HepG2 (cell line): Measurements from ENCODE around the gene SOX12. TPM values are rescaled to one million over a fixed set of nuclear protein-coding genes. Genes with fewer than 3 reads are reported as not detected.

Experiments
- BORCS8-MEF2B ChIP-seq: sonication (generic); formaldehyde crosslinking; IDR thresholded peaks from 2 replicates; pipeline ENCODE4 v1.8.0; 2022; ENCODE audit warnings: mild to moderate bottlenecking, missing genetic modification reagents
- CREBL2 ChIP-seq: sonication (generic); formaldehyde crosslinking; IDR thresholded peaks from 2 replicates; pipeline ENCODE4 v1.8.1; 2023; ENCODE audit warnings: missing genetic modification reagents, mild to moderate bottlenecking, borderline replicate concordance
- FOXO1 ChIP-seq: sonication (generic); formaldehyde crosslinking; IDR thresholded peaks from 2 replicates; pipeline ENCODE4 v1.4.0; 2020; ENCODE audit warnings: missing genetic modification reagents
- KLF11 ChIP-seq: IDR thresholded peaks from 2 replicates; pipeline ENCODE4 v1.6.1; 2016; ENCODE audit warnings: missing compliant biosample characterization
- KLF6 ChIP-seq: IDR thresholded peaks from 2 replicates; pipeline ENCODE4 v1.8.0; 2016; ENCODE audit warnings: missing biosample characterization, missing genetic modification reagents
- MEIS2 ChIP-seq: sonication (generic); formaldehyde crosslinking; IDR thresholded peaks from 2 replicates; pipeline ENCODE4 v1.9.0; 2021; ENCODE audit warnings: mild to moderate bottlenecking, missing genetic modification reagents
- POGZ ChIP-seq: sonication (generic); formaldehyde crosslinking; IDR thresholded peaks from 2 replicates; pipeline ENCODE4 v1.4.0; 2020; ENCODE audit warnings: mild to moderate bottlenecking, missing genetic modification reagents
- ZBTB20 ChIP-seq: sonication (generic); formaldehyde crosslinking; IDR thresholded peaks from 2 replicates; pipeline ENCODE4 v1.8.1; 2023; ENCODE audit warnings: missing genetic modification reagents, low read depth, mild to moderate bottlenecking, borderline replicate concordance
- ZNF17 ChIP-seq: sonication (generic); formaldehyde crosslinking; IDR thresholded peaks from 2 replicates; pipeline ENCODE4 v1.5.0; 2020; ENCODE audit warnings: mild to moderate bottlenecking, missing genetic modification reagents
- ZNF234 ChIP-seq: sonication (generic); formaldehyde crosslinking; conservative IDR thresholded peaks from 2 replicates; pipeline ENCODE4 v1.5.1; 2020; ENCODE audit warnings: mild to moderate bottlenecking, missing genetic modification reagents
- ZNF251 ChIP-seq: sonication (generic); formaldehyde crosslinking; IDR thresholded peaks from 2 replicates; pipeline ENCODE4 v1.9.0; 2021; ENCODE audit warnings: mild to moderate bottlenecking, missing genetic modification reagents
- ZNF335 ChIP-seq: sonication (generic); formaldehyde crosslinking; IDR thresholded peaks from 2 replicates; pipeline ENCODE4 v1.4.0; 2020; ENCODE audit warnings: missing genetic modification reagents
- ZNF382 ChIP-seq: sonication (generic); formaldehyde crosslinking; IDR thresholded peaks from 2 replicates; pipeline ENCODE4 v1.5.0; 2020; ENCODE audit warnings: missing genetic modification reagents, mild to moderate bottlenecking, borderline replicate concordance
- ZNF407 ChIP-seq: sonication (generic); formaldehyde crosslinking; IDR thresholded peaks from one replicate; pipeline ENCODE4 v1.5.1; 2020; ENCODE audit warnings: mild to moderate bottlenecking, missing genetic modification reagents; ENCODE audit errors: not compliant biosample characterization
- ZNF547 ChIP-seq: sonication (generic); formaldehyde crosslinking; IDR thresholded peaks from 2 replicates; pipeline ENCODE4 v1.5.1; 2020; ENCODE audit warnings: mild to moderate bottlenecking, missing genetic modification reagents
- ZNF562 ChIP-seq: sonication (generic); formaldehyde crosslinking; IDR thresholded peaks from 2 replicates; pipeline ENCODE4 v1.8.0; 2022; ENCODE audit warnings: missing genetic modification reagents, borderline replicate concordance
- ZNF713 ChIP-seq: sonication (generic); formaldehyde crosslinking; IDR thresholded peaks from 2 replicates; pipeline ENCODE4 v1.4.0; 2020; ENCODE audit warnings: mild to moderate bottlenecking, missing genetic modification reagents
- ZNF766 ChIP-seq: sonication (generic); formaldehyde crosslinking; IDR thresholded peaks from 2 replicates; pipeline ENCODE4 v1.5.0; 2020; ENCODE audit warnings: missing genetic modification reagents, borderline replicate concordance
- polyA plus RNA-seq, 8 experiments: library from polyadenylated mRNA; depleted of rRNA in 3 of 8; stranded (reverse) in 7 of 8; unstranded in 1 of 8; fragments of >200 nt; fragmentation: Illumina TruSeq in 4 of 8; extraction: Trizol in 4 of 8; gene quantifications; 2 replicates each; pipeline versions ENCODE4 v1.2.1 to v1.2.3, GENCODE V29; 2011 to 2016; ENCODE audit warnings: low read depth in 4 of 8, missing spikeins in 1 of 8, mixed read lengths in 1 of 8; ENCODE audit not compliant: insufficient read depth in 1 of 8
- total RNA-seq, 5 experiments: library from RNA; depleted of rRNA; stranded (reverse); fragments of >200 nt; fragmentation: Illumina TruSeq; extraction: Trizol; gene quantifications; 2 replicates each; pipeline ENCODE4 v1.2.3, GENCODE V29; 2016; ENCODE audit warnings: low read depth in 1 of 5

Gene SOX12
- total and polyA plus RNA-seq, 2 of the 13 experiments (the other 11 are each of a cell fraction or from before 2014, with no cell fraction given): 10.0 to 18.7 TPM

GRCh38 chr20:327186-328026 lies 2.1 kb downstream of the SOX12 start (continued):
- peak; percentile 1 for TF ChIP-seq ZNF407 (CRISPR knock-in tag)
- TF ChIP-seq ZNF382 (CRISPR knock-in tag): no peak
- TF ChIP-seq ZNF234 (CRISPR knock-in tag): no peak
- no peak for TF ChIP-seq MEIS2 (CRISPR knock-in tag)
- peak; percentile 45; the same call in 1 of the 2 replicates for TF ChIP-seq KLF6 (CRISPR knock-in tag)
- TF ChIP-seq POGZ (CRISPR knock-in tag): peak; percentile 67
- TF ChIP-seq ZNF335 (CRISPR knock-in tag): no peak; the same call in none of the 2 replicates
- TF ChIP-seq ZNF251 (CRISPR knock-in tag): 0 out of 2 replicates have a peak, but pooled peaks have one; percentile 66
- peak; percentile 41 for TF ChIP-seq ZNF547 (CRISPR knock-in tag)
- TF ChIP-seq ZNF17: no peak
- no peak for TF ChIP-seq ZNF562 (CRISPR knock-in tag)
- TF ChIP-seq ZNF713 (CRISPR knock-in tag): no peak
- TF ChIP-seq ZNF766 (CRISPR knock-in tag): no peak
- 0 out of 2 replicates have a peak, but pooled peaks have one; percentile 64 for TF ChIP-seq CREBL2 (CRISPR knock-in tag)
- TF ChIP-seq ZBTB20 (CRISPR knock-in tag): peak; percentile 82; the same call in 1 of the 2 replicates
- TF ChIP-seq BORCS8-MEF2B (CRISPR knock-in tag): peak; percentile 46; the same call in 1 of the 2 replicates
- no peak for TF ChIP-seq KLF11 (CRISPR knock-in tag)
- no peak for TF ChIP-seq FOXO1 (CRISPR knock-in tag)
